GM21515 (cell line): ENCODE data around the gene SEMA5A.

Source experiments
- ATAC-seq: cut with Tn5 transposase; IDR thresholded peaks from one replicate; pipeline ENCODE4 v1.9.1; 2021; ENCODE audit not compliant: unreplicated experiment

SEMA5A gene

GRCh38 chr5:9479361-9479760 lies 66.5 kb downstream of the SEMA5A start:
- ATAC-seq = no peak

DNA sequence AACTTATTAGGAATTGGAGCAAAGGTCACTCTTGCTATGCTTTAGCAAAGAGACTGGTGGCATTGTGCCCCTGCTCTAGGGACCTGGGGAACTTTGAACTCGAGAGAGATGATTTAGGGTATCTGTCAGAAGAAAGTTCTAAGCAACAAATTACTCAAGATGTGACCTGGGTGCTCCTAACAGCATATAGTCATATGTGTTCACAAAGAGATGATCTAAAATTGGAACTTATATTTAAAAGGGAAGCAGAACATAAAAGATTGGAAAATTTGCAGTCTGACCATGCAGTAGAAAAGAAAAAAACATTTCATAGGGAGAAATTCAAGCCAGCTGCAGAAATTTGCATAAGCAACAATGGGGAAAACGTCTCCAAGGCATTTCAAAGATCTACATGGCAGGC lies 68.3 kb downstream of the SEMA5A start:
- ATAC-seq = no peak

DNA sequence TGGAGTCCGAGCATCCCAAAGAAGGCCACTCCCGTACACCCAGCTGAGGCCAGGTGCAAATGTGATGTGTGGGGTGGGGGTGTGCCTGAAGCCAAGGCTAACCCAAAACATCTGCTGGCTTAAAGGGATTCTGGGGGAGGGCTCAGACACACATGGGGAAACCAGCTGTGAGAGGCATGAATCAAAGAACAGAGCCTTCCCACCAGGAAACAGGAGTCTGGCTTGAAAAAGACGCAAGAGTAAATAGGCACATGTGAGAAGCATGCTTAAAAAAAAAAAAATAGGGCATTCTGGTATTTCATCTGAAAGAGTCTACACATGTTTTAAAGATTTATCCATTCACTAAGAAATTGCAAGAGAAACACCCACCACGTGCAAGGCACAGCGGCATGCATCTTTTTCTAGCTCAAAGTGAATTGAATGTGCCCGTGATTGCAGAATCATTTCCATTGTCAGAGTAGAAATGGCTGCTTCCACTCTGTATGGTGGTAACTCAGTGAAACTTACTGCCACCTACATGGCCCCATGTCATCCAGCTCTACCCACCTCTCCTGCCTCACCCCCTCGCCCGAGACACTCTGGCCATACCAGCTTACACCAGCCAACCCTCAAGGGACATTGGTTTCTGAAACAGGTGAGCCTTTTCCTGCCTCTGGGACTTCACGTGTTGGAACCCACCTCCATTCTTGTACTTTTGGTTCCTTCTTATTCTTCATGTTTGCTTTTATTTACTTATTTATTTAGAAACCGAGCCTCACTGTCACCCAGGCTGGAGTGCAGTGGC lies 71.5 kb downstream of the SEMA5A start:
- ATAC-seq = no peak

DNA sequence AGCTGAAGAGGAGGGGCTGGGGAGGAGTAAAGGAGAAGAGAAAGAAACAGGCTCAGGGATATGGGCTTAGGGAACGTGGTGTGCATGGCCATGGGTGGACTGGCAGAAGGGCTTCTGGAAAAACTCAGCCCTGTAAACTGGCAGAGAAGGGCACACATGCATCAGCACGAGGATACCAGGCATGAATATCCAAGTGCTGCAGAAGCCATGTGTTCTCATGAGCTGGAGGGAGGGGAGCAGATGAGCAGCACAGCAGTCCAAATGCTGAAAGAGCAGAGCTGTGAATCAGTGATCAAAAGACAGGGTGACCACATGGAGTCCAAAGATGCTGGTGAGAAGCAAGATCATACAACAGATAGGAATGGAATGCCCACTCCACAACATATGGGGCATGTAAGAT lies 72.3 kb downstream of the SEMA5A start:
- no peak for ATAC-seq

DNA sequence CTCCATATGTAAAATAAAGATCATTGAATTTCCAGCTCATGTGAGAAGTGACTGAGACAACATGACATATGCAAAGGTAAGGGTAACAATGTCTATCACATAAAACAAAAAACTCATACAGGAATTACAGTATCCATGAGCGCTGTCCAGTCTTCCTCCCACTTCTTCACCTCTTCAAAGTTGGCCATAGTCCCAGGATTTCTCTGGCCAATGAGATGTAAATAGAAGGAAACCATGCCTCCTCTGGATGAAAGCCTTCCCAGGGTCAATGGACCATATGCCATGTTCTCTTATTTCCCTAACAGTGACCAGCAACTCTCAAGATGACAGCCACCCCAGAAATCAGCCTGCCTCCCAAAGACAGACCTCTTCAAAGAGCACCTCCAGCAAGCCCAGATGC lies 75.5 kb downstream of the SEMA5A start:
- ATAC-seq = no peak

GRCh38 chr5:9468060-9468388 lies 77.9 kb downstream of the SEMA5A start:
- no peak for ATAC-seq

DNA sequence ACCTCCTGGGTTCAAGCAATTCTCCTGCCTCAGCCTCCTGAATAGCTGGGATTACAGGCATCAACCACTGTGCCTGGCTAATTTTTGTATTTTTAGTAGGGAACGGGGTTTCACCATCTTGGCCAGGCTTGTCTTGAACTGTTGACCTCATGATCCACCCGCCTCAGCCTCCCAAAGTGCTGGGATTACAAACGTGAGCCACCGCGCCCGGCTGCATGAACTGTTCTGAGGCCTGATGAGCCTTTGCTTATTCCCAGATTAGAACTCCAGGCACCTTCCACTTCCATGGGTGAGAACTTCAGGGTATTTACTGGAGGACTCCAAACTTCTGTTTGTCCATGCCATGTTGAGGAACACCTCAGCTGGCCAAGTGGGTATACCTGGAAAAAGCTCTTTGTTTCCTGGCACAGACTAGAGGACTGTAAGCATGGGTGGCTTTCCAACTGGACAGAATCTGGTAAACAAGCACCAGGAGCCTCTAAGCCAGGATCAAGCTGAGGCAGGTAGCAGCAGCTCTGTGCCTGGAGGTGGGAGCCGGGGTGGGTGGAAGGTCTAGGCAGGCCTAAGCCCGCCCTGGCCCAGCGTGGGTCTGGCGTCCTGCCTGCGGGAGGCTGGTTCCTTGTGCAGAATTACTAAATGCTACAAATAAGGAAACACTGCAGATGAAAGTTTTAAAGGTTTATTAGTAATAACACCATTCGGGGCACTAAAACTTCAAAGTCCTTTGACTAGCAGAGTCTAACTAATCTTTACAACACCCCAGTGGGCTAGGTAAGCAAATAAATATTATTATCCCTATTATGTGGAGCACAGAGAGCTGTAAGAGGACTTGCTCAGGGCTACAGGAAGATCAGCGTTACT lies 78.4 kb downstream of the SEMA5A start:
- ATAC-seq = no peak

DNA sequence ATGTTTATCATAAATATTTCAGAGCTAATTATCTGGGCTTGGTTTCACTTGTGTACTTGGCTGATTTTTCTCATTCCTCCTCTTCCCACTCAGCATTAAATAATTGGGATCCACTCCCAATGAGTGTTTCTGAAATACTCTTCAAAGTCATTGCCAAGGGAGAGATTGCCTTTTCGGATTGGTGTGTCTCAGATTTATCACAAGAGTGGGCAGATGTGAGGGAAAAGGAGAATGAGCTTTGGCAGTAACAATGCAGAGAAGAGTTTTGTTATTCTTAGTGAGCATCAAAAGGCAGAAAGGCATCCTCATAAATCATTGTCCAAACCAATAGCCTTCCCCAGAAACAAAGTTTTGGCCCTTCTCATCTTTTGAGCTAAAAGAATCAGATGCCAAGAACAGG lies 79.2 kb downstream of the SEMA5A start:
- ATAC-seq = no peak

DNA sequence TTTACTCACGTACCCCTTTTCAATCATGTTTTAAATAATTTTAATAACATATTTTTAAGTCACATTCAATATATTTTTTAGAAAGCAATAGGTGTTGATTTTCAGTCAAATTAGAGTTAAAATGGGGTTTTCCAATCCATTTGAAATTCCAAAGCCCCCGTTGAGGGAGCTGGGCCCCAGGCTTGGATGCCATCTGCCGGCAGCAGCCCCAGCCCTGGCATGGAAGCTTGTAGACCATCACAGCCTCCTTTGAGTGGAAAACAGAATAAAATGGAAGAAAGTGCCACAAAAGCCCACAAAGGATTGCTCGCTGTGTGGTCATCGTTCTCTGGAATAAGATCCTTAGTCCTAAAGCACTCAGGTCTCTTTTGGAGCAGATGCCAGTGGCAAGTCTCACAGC lies 81.4 kb downstream of the SEMA5A start:
- ATAC-seq = no peak

GRCh38 chr5:9462109-9462508 lies 83.8 kb downstream of the SEMA5A start:
- ATAC-seq = no peak

DNA sequence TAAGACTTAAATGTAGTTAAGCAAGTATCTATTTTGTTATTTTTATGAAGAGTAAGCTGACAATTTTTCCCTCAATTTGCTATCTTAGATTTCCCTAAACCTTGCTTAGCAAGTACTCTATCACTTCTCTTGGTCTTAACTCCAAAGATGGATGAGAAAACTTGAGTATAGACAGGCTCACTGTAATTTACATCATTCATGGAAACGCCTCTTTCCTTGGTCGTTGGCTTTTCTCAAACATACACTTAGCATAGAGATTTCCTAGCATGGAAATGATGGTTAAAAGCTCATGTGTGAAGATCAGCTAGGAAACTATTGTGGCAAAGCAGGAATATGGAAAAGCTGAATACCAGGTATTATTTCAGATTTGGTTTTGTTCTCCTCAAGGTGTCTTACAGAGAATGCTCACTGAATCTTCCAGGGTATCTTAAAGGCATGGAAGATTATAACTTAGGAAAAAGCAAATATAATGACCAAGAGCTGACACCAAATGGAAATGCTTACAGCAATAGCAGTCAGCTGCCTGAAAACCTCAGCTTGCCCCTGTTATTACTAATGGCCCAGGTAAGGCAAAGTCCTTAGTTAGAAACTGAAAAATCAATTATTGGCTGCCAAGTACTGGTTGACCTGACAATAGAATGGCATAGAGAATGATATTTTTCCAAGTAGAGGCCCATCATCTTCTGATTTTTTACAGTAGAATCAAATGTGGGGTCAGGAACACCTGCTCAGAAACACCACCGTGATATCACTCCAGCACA lies 84.8 kb downstream of the SEMA5A start:
- no peak for ATAC-seq

DNA sequence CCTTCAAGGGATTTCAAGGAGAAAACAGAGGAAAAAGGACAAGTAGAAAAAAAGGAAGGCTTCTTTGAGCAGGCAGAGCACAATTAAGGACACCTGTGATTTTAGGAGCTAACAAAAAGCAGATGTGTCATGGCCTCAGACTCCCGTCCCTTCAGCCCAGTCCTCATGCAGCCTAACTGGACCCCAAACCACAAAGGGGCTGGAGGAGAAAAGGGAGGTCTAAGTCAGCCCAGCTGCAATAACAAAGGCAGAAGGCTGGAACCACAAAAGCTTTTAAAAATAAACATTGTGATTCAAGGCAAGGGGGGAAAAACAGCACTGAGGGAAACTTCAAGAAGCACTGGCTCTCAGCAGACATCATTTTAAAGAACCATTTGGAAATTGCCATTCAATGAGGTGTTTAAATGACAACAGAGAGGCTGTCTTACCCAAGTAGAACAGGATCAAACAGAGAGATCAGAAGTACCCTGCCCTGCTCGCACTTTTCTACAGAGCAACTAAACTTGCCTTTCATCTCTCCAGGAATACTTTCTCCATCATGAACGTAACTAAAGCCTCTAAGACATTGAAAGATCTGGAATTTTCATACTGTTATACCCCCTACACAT lies 89.3 kb downstream of the SEMA5A start:
- no peak for ATAC-seq

GRCh38 chr5:9455826-9456434 lies 89.9 kb downstream of the SEMA5A start:
- ATAC-seq = no peak

GRCh38 chr5:9454491-9454890 lies 91.4 kb downstream of the SEMA5A start:
- ATAC-seq = no peak

DNA sequence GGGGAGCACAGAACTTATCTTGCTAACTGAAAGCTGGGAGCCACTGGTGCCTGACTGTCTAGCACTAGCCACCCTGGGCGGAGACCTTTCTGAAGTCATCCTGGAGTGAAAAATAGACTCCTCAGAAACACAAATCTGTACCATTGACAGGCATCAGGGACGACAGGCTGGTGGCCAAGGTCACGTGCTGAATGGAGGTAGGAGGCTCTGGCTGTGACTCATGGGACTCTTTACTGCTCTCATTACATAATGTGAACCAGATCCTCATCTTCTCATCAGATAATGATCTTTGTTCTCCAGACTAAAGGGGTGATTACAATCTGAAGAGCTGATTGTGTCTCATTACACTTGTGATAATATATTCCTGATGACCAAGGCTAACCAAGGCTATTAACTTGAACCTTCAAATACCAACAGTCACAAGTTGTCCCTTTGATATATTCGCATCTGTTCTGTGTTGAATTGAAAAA lies 91.8 kb downstream of the SEMA5A start:
- no peak for ATAC-seq

DNA sequence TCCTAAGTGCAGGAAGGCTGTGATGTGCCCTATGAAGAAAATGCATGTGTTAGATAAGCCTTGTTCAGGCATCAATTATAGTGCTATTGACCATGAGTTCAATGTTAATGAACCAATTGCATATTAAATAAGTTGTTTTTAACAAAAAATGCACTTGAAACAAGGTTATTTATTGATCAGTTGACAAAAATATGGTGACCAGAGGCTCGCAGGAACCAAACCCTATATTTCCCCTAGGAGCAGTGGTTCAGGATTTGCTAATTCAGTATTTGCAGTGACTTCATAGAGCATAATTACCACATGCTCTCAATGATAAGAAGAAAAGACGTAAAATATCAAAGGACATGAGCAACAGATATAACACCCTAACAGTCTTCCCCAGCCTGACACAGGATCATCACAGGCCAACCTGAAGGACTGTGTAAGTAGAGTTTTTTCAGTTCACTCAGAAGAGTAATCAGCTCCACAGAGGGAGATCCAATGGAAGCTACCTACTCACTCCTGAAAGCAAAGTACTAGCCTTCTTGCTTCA lies 92.3 kb downstream of the SEMA5A start:
- no peak for ATAC-seq

DNA sequence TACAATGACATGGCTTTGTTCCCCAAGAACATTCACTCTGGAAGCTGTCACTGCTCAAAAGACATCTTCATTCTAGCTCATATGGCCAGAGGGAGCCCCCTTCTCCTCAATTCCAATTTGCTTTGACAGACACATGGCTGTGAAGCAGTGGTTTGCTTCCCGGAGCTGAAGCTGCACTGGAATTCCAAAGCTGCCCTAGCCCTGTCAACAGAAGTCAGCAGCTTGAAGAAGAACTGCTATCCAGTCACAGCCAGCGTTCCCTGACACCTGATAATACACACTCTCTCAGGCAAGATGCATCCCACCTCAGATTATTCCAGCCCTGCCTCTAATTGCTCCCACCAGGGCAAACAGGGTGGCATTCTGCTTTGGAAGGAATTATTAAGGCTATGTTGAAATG lies 93.7 kb downstream of the SEMA5A start:
- no peak for ATAC-seq

- no peak for ATAC-seq
Measured at GRCh38 chr5:9451037-9451436, 94.8 kb downstream of the SEMA5A start.

GRCh38 chr5:9447691-9448090 lies 98.2 kb downstream of the SEMA5A start:
- no peak for ATAC-seq

DNA sequence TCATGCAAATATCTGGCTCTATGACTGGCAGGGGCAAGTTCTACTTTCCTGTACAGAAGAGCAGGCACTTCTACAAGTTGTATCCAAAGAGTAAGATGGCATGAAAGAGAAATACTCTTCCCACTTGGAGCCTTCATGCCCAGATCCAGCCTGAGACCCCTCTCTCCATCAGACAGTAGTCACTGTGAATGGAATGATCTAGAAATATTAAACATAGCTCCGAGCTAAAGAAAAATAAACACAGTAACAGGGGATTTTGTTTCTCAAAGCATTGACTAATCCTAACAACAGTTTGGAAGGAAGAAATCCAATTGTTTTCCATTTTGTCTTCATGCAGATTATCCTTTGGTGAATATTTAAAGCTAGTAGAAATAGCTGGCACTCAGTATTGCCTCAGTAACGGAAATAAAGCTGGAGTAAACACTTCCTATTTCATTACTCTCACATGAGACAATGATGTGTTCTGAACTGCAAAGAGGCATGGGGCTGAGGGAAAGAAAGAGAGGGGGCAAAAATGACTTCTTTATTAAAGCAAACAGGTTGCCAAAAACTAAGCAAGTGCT lies 100.0 kb downstream of the SEMA5A start:
- no peak for ATAC-seq
